K562 (cell line): ENCODE measurements around the gene IFI30. TPM values are rescaled to one million over a fixed set of nuclear protein-coding genes. Genes with fewer than 3 reads are reported as not detected.
A peak's percentile ranks its signal among the peaks of the same experiment; 100 is the strongest.

Experiments
- AFF4 ChIP-seq: sonication (generic); formaldehyde crosslinking; IDR thresholded peaks from 2 replicates; pipeline ENCODE4 v1.8.0; 2023; ENCODE audit warnings: mild to moderate bottlenecking, missing genetic modification reagents
- CCNT2 ChIP-seq: IDR thresholded peaks from 2 replicates; pipeline ENCODE4 v1.6.1; 2011; ENCODE audit warnings: borderline replicate concordance, low read depth, mild to moderate bottlenecking, moderate library complexity, mixed read lengths, low read length; ENCODE audit not compliant: insufficient read length; ENCODE audit errors: extremely low read depth
- DACH1 ChIP-seq: fragments of 450-650 bp; IDR thresholded peaks from 2 replicates; pipeline ENCODE4 v1.6.1; 2018; ENCODE audit not compliant: partially characterized antibody
- EP400 ChIP-seq: fragments of 450-650 bp; IDR thresholded peaks from 2 replicates; pipeline ENCODE4 v1.6.1; 2017; ENCODE audit warnings: antibody characterized with exemption, mild to moderate bottlenecking, moderate library complexity
- HIVEP1 ChIP-seq: fragments of 250-450 bp; sonication (Bioruptor Pico); IDR thresholded peaks from 2 replicates; pipeline ENCODE4 v1.4.0; 2020; ENCODE audit warnings: mild to moderate bottlenecking
- HMG20B ChIP-seq: fragments of 250-450 bp; sonication (Bioruptor Pico); IDR thresholded peaks from 2 replicates; pipeline ENCODE4 v1.5.0; 2021; ENCODE audit warnings: mild to moderate bottlenecking
- NCOA6 ChIP-seq: fragments of 450-650 bp; IDR thresholded peaks from 2 replicates; pipeline ENCODE4 v1.6.1; 2017; ENCODE audit warnings: mild to moderate bottlenecking
- PPARD ChIP-seq: fragments of 250-450 bp; sonication (Bioruptor Pico); IDR thresholded peaks from 2 replicates; pipeline ENCODE4 v1.8.0; 2022; ENCODE audit warnings: inconsistent platforms, mild to moderate bottlenecking, moderate library complexity
- RBM25 ChIP-seq: fragments of 200-400 bp; formaldehyde crosslinking; IDR thresholded peaks from 2 replicates; pipeline ENCODE4 v1.6.1; 2018; ENCODE audit warnings: low read length, low read depth, moderate library complexity; ENCODE audit not compliant: severe bottlenecking
- SMC3 ChIP-seq: conservative IDR thresholded peaks from 2 replicates; pipeline ENCODE4 v1.6.1; 2011; ENCODE audit warnings: low read depth, low read length, improper control_type of control experiment; ENCODE audit not compliant: insufficient read depth
- SREBF2 ChIP-seq: sonication (generic); formaldehyde crosslinking; IDR thresholded peaks from 2 replicates; pipeline ENCODE4 v1.4.0; 2020; ENCODE audit warnings: mild to moderate bottlenecking, missing genetic modification reagents
- TRIM25 ChIP-seq: fragments of 450-650 bp; IDR thresholded peaks from 2 replicates; pipeline ENCODE4 v1.7.0; 2016; ENCODE audit warnings: borderline replicate concordance
- YY1 ChIP-seq, 3 experiments: IDR thresholded peaks; 2 replicates each; pipeline ENCODE4 v1.6.1; 2011; ENCODE audit warnings: low read length in 2 of 3, mild to moderate bottlenecking in 2 of 3, moderate library complexity in 2 of 3, borderline replicate concordance in 1 of 3, control low read depth in 1 of 3, low read depth in 1 of 3; ENCODE audit not compliant: insufficient read depth in 3 of 3, insufficient replicate concordance in 2 of 3, control insufficient read depth in 1 of 3, insufficient read length in 1 of 3; ENCODE audit errors: extremely low read depth in 1 of 3
- ZNF121 ChIP-seq: sonication (generic); formaldehyde crosslinking; conservative IDR thresholded peaks from 2 replicates; pipeline ENCODE4 v1.8.0; 2022; ENCODE audit warnings: missing genetic modification reagents
- ZNF592 ChIP-seq: fragments of 450-650 bp; IDR thresholded peaks from 2 replicates; pipeline ENCODE4 v1.6.1; 2017; ENCODE audit warnings: antibody characterized with exemption, mild to moderate bottlenecking
- ZNF717 ChIP-seq: fragments of 250-450 bp; sonication (Bioruptor Pico); IDR thresholded peaks from 2 replicates; pipeline ENCODE4 v1.5.0; 2021
- ZZZ3 ChIP-seq: fragments of 450-650 bp; IDR thresholded peaks from 2 replicates; pipeline ENCODE4 v1.6.1; 2016; ENCODE audit warnings: antibody characterized with exemption, mild to moderate bottlenecking, moderate library complexity
- polyA plus RNA-seq, 8 experiments: library from polyadenylated mRNA; depleted of rRNA in 4 of 8; stranded (reverse) in 5 of 8; unstranded in 3 of 8; fragments of >200 nt; fragmentation: Nextera tagmentation in 2 of 8; fragmentation: Illumina TruSeq in 1 of 8; extraction: Ambion mirVana in 2 of 8; extraction: Trizol in 1 of 8; gene quantifications; 2 replicates each; pipeline versions ENCODE4 v1.2.1 to v1.2.3, GENCODE V29; 2011 to 2014; ENCODE audit warnings: inconsistent platforms in 1 of 8, missing spikeins in 1 of 8
- total RNA-seq, 7 experiments: library from RNA; depleted of rRNA in 6 of 7; stranded (reverse); fragments of >200 nt in 6 of 7; fragmentation: Illumina TruSeq in 2 of 7; extraction: Trizol in 2 of 7; gene quantifications; 2 replicates each; pipeline versions ENCODE4 v1.2.1 to v1.2.3, GENCODE V29; 2011 to 2021; ENCODE audit warnings: low replicate concordance in 1 of 7

Gene IFI30
- total and polyA plus RNA-seq, 9 of the 15 experiments (the other 6 are each of a cell fraction or from before 2014, with no cell fraction given), result 63.7 to 430 (median 109) TPM

GRCh38 chr19:18156841-18157464, 16.7 kb upstream of the IFI30 start (continued):
- TF ChIP-seq YY1 (IDR thresholded peaks at IDR 0.05; ENCODE audit: borderline replicate concordance in 1 of 3, control insufficient read depth in 1 of 3, extremely low read depth in 1 of 3, insufficient read depth in 3 of 3, insufficient read length in 1 of 3, insufficient replicate concordance in 2 of 3, low read depth in 1 of 3, low read length in 2 of 3) (peak in 2 of 3 experiments; percentile 26 to 51), SMC3 (no peak), NCOA6 (no peak), ZNF592 (peak; percentile 80), AFF4 (0 out of 2 replicates have a peak, but pooled peaks have one; percentile 48), ZZZ3 (no peak), ZNF717 (CRISPR knock-in tag) (no peak), CCNT2 (peak; percentile 99), TRIM25 (no peak), EP400 (peak; percentile 67), PPARD (CRISPR knock-in tag) (no peak), DACH1 (no peak), SREBF2 (CRISPR knock-in tag) (no peak), ZNF121 (CRISPR knock-in tag) (no peak), HMG20B (CRISPR knock-in tag) (no peak), HIVEP1 (CRISPR knock-in tag) (no peak), RBM25 (no peak)
